Neural progenitor cell (in vitro differentiated cells): ENCODE data around the gene RNFT2.

Experiments
- CTCF ChIP-seq: fragments of 200-600 bp; sonication (generic); IDR thresholded peaks from 2 replicates; pipeline ENCODE4 v1.5.1; 2017; ENCODE audit warnings: antibody characterized with exemption, mild to moderate bottlenecking
- EZH2 ChIP-seq: fragments of 200-600 bp; sonication (generic); IDR thresholded peaks from 2 replicates; pipeline ENCODE4 v1.6.1; 2017; ENCODE audit warnings: antibody characterized with exemption, mild to moderate bottlenecking, moderate library complexity

DNA sequence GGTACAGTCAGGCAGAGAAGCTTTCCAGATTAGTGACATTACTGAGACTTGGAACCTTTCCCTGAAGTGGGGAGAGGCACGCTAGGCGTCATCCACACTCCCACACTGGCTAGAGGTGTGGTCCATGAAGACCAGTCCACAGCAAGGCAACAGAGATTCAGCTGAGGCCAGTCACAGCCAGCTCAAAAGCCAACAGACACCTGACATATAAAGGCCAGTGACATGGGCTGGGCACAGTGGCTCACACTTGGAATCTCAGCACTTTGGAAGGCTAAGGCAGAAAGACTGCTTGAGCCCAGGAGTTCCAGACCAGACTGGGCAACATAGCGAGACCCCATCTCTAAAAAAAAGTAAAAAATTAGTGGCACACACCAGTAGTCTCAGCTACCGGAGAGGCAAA lies 132.2 kb downstream of the RNFT2 start:
- TF ChIP-seq EZH2 (no peak), CTCF (no peak)
